GM12878 (cell line): ENCODE results near the gene KRTAP5-7. TPM values are rescaled to one million over a fixed set of nuclear protein-coding genes. Genes with fewer than 3 reads are reported as not detected.

Source experiments
- ATF3 ChIP-seq: IDR thresholded peaks from 2 replicates; pipeline ENCODE4 v1.6.1; 2011; ENCODE audit warnings: low read depth, mild to moderate bottlenecking, low read length, moderate library complexity, borderline replicate concordance; ENCODE audit errors: extremely low read depth
- BCLAF1 ChIP-seq: fragments of 450-650 bp; IDR thresholded peaks from 2 replicates; pipeline ENCODE4 v1.6.1; 2017; ENCODE audit warnings: antibody characterized with exemption, mild to moderate bottlenecking, moderate library complexity
- BMI1 ChIP-seq: fragments of 450-650 bp; IDR thresholded peaks from 2 replicates; pipeline ENCODE4 v1.6.1; 2016; ENCODE audit warnings: mild to moderate bottlenecking, moderate library complexity, borderline replicate concordance
- CBX5 ChIP-seq: sonication (generic); IDR thresholded peaks from 2 replicates; pipeline ENCODE4 v1.6.1; 2016; ENCODE audit warnings: low read depth, moderate library complexity, mild to moderate bottlenecking, inconsistent platforms
- CREB1 ChIP-seq: IDR thresholded peaks from 2 replicates; pipeline ENCODE4 v1.6.1; 2012; ENCODE audit warnings: low read depth, mild to moderate bottlenecking, inconsistent platforms
- JUND ChIP-seq: IDR thresholded peaks from 2 replicates; pipeline ENCODE4 v1.6.1; 2012; ENCODE audit warnings: low read depth, mild to moderate bottlenecking, low read length, improper control_type of control experiment, moderate library complexity
- KDM1A ChIP-seq: fragments of 200-600 bp; sonication (generic); IDR thresholded peaks from 2 replicates; pipeline ENCODE4 v1.6.1; 2016; ENCODE audit warnings: borderline replicate concordance
- NR2F1 ChIP-seq: fragments of 450-650 bp; conservative IDR thresholded peaks from 2 replicates; pipeline ENCODE4 v1.6.1; 2017; ENCODE audit warnings: mild to moderate bottlenecking
- PRDM15 ChIP-seq: fragments of 450-650 bp; formaldehyde crosslinking; IDR thresholded peaks from 2 replicates; pipeline ENCODE4 v1.4.0; 2020; ENCODE audit warnings: mild to moderate bottlenecking, moderate library complexity
- TCF3 ChIP-seq: IDR thresholded peaks from 2 replicates; pipeline ENCODE4 v1.6.1; 2012; ENCODE audit warnings: low read depth, mild to moderate bottlenecking, low read length, borderline replicate concordance; ENCODE audit not compliant: insufficient read depth
- ZNF622 ChIP-seq: fragments of 450-650 bp; IDR thresholded peaks from 2 replicates; pipeline ENCODE4 v1.6.1; 2017; ENCODE audit warnings: mild to moderate bottlenecking, inconsistent platforms
- polyA plus RNA-seq, 11 experiments: library from polyadenylated mRNA; depleted of rRNA in 4 of 11; unstranded in 6 of 11; stranded (reverse) in 5 of 11; fragments of >200 nt; fragmentation: Nextera tagmentation in 4 of 11; fragmentation: Illumina TruSeq in 1 of 11; extraction: Ambion mirVana in 4 of 11; extraction: Trizol in 1 of 11; gene quantifications; 1 replicate in 1 of 11; 2 replicates in 10 of 11; pipeline versions ENCODE4 v1.2.1 to v1.2.3, GENCODE V29; 2011 to 2016; ENCODE audit warnings: inconsistent platforms in 2 of 11, missing spikeins in 2 of 11, low read depth in 1 of 11
- total RNA-seq, 4 experiments: library from RNA; depleted of rRNA in 3 of 4; stranded (reverse); fragments of >200 nt in 3 of 4; fragmentation: Illumina TruSeq in 1 of 4; extraction: Trizol in 1 of 4; gene quantifications; 2 replicates each; pipeline versions ENCODE4 v1.2.1 to v1.2.3, GENCODE V29; 2013 to 2021

The KRTAP5-7 gene
- total and polyA plus RNA-seq, 10 of the 15 experiments (the other 5 are each of a cell fraction or from before 2014, with no cell fraction given), result 0.07 to 0.23 (median 0.19) TPM; not detected in 6

DNA sequence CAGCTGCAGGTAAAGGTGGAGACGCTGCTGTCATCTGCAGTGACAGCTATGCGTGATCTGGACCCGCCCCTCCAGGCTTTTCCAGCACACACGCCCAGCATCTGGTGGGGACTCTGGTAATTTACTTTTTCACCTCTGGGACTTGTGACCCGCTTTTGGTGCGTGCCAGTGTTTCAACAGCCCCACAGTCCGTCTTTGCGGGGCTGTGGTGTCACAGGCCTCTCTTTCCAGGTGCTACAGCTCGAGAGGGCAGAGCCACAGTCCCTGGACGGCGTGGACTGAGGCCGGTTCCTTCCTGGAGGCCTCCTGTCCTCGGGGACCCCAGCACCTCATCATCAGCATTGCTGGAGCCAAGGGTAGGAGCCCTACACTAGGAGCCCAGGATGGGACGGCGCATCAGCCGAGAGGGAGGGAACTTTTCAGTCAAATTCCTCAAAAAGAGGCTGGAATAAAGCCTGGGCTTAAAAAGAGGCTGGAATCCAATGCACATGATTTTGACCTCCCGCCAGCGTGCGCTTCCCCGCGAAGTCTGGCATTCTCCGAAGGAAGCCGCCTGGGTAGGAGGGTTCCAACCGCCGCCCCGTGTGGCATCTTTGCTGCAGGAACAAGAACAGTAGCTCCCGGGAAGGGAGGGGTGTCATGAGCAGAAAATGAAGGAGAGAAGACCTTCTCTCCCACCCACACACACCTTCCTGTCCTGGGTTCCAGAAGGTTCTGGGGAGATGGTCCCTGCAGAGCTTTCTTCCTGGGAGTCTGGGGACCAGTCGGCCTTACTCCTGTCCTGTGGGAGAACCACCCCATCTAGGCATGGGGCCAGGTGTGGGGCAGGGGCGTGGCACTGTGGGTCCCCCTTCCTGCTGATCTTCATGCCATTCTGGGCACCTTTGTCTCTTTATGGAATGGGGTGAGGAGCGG lies 25.7 kb upstream of the KRTAP5-7 start (continued):
- no peak for TF ChIP-seq PRDM15 (CRISPR knock-in tag)
- no peak for TF ChIP-seq JUND
- no peak for TF ChIP-seq CREB1
- TF ChIP-seq ZNF622, result no peak
- no peak for TF ChIP-seq TCF3
- TF ChIP-seq KDM1A, result no peak
- no peak for TF ChIP-seq NR2F1
- no peak for TF ChIP-seq BCLAF1
- TF ChIP-seq CBX5, result no peak
- no peak for TF ChIP-seq ATF3
- no peak for TF ChIP-seq BMI1
